ENCODE data around the gene PRX. TPM values are rescaled to one million over a fixed set of nuclear protein-coding genes. Genes with fewer than 3 reads are reported as not detected.

The PRX gene
- total RNA-seq, 4 donors from 2014 or later, result 1.5 to 5.0 (median 2.6) TPM

DNA sequence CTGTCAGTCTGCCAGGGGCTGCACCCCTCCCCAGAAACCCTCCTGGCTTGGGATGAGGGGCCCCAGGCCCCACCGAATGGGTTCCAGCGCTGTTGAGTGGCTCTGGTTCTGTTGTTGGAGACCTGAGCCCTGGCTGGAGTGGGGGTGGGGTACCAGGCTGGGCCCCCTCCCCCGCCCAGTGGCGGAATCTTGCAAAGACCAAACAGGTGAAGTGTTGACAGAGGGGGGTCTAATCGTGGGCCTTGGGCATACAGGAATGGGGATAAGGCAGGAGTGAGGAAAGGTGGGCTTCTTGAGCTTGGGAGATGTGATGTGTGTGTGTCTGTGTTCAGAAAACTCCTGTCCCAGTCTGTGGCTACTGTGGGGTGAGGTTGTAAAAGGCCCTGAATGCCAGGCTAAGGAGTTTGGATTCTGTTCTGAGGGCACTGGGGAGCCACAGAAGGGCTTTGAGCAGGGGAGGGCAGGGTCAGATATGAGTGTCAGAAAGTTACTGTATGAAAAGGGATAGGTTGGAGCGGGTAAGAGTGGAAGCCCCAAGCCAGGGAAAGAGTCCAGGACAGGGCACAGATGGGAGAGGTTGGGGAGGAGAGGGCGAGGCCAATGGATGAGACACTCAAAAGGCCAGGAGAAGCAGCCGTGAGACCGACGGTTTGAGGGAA, 23.0 kb downstream of the PRX start, which contains the start of gene HIPK4:
Gene HIPK4, minus strand, starts transcription at position 98 of the 659 bp plus-strand sequence. CDS start 279 bp downstream, outside the sequence.
- in situ Hi-C loops (cut with MboI; ENCODE audit: low pct_ligation_motif_present in 1 of 4, low pct_unique_long_range_greater_than_20kb in 1 of 4, low sequenced_read_pairs in 3 of 4) (no loop called here), intact Hi-C loops (cut with DNase I; ENCODE audit: low total_unique reads) (no loop called here)
- DNase-seq, result no peak
- H3K4me1 ChIP-seq, result no peaks in the 10 kb centered on the region
- H3K9me3 ChIP-seq, result no peaks in the 10 kb centered on the region
- TF ChIP-seq POLR2A (IDR thresholded peaks at IDR 0.05), result no peak
- TF ChIP-seq POLR2AphosphoS5 (IDR thresholded peaks at IDR 0.05), result no peak
- TF ChIP-seq, protein P1, sequence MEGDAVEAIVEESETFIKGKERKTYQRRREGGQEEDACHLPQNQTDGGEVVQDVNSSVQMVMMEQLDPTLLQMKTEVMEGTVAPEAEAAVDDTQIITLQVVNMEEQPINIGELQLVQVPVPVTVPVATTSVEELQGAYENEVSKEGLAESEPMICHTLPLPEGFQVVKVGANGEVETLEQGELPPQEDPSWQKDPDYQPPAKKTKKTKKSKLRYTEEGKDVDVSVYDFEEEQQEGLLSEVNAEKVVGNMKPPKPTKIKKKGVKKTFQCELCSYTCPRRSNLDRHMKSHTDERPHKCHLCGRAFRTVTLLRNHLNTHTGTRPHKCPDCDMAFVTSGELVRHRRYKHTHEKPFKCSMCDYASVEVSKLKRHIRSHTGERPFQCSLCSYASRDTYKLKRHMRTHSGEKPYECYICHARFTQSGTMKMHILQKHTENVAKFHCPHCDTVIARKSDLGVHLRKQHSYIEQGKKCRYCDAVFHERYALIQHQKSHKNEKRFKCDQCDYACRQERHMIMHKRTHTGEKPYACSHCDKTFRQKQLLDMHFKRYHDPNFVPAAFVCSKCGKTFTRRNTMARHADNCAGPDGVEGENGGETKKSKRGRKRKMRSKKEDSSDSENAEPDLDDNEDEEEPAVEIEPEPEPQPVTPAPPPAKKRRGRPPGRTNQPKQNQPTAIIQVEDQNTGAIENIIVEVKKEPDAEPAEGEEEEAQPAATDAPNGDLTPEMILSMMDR (IDR thresholded peaks at IDR 0.05), result no peak
- no peak for TF ChIP-seq EP300 (IDR thresholded peaks at IDR 0.05; ENCODE audit: low read depth)
- 83% methylated on average over 10 of the region's 10 CpGs; no CpG with 5 or more reads in 1 of the 2 donors for WGBS, 2 donors (ENCODE audit: low coverage in 1 of 2)
- H3K27ac ChIP-seq, result no peak within 1 kb of the TSS
- H3K27me3 ChIP-seq, result no peaks in the 10 kb centered on the region
- no peaks in the 10 kb centered on the region for H3K36me3 ChIP-seq
- no peak within 1 kb of the TSS for H3K4me3 ChIP-seq

DNA sequence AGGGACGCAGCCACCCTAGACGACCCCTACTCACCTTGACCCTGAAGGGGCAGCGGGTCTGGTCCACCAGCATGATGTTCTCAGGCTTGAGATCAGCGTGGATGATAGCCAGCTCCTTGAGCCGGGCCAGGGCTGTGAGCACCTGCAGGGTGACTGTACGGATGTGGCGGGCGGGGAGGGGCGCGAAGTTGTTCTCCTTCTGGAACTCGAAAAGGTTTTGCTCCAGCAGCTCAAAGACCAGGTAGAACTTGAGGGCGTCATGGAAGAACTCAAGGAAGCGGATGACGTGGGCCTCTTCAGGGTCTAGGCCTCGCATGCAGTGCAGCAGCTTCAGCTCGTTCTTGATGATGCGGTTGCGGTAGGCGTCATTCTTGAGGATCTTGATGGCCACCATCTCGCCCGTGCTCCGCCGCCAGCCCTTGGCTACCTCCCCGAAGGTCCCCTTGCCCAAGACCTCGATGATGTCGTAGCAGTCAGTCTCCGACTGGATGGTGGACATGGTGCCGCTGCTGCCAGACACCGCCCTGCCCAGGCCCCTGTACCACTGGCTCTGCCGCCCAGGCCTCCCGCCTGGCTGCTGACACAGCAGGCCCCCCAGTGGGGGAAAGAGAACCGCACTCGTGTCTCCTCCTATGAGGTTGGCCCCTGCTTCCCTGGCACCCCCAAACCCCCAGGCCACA, 23.6 kb downstream of the PRX start:
- Histone ChIP-seq H3K4me3 (no peak overlapping the region), H3K27ac (no peak overlapping the region), H3K36me3 (no peaks in the 10 kb centered on the region), H3K27me3 (no peaks in the 10 kb centered on the region), H3K4me1 (no peaks in the 10 kb centered on the region), H3K9me3 (no peaks in the 10 kb centered on the region)
- intact Hi-C loops (cut with DNase I; ENCODE audit: low total_unique reads) (no loop called here), in situ Hi-C loops (cut with MboI; ENCODE audit: low pct_ligation_motif_present in 1 of 4, low pct_unique_long_range_greater_than_20kb in 1 of 4, low sequenced_read_pairs in 3 of 4) (no loop called here)
- 96% methylated on average over 30 of the region's 33 CpGs; no CpG with 5 or more reads in 1 of the 2 donors for WGBS, 2 donors (ENCODE audit: low coverage in 1 of 2)
- TF ChIP-seq POLR2A (IDR thresholded peaks at IDR 0.05), result no peak
- TF ChIP-seq EP300 (IDR thresholded peaks at IDR 0.05; ENCODE audit: low read depth), result no peak
- no peak for TF ChIP-seq POLR2AphosphoS5 (IDR thresholded peaks at IDR 0.05)
- TF ChIP-seq, protein P1 (IDR thresholded peaks at IDR 0.05), result no peak
- no peak for DNase-seq

DNA sequence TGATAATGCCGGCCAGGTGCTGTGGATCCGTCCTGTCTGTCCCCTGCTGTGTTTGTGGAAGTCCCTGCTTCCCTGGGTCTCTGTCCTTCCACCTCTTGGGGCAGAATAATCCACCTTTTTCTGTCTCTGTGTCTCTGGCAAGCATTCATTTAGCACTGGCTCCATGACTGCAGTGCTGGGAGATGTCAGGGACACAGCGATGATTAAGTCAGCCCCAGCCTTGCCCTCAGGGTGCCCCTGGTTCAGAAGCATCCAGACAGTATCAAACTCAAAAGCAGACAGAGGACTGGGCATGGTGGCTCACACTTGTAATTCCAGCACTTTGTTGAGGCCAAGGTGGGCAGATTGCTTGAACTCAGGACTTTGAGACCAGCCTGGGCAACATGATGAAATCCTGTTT, 24.7 kb downstream of the PRX start:
- Histone ChIP-seq H3K27ac (no peak overlapping the region), H3K27me3 (no peaks in the 10 kb centered on the region), H3K36me3 (no peaks in the 10 kb centered on the region), H3K4me1 (no peaks in the 10 kb centered on the region), H3K4me3 (no peak overlapping the region), H3K9me3 (no peaks in the 10 kb centered on the region)
- intact Hi-C loops (cut with DNase I; ENCODE audit: low total_unique reads) (no loop called here), in situ Hi-C loops (cut with MboI; ENCODE audit: low pct_ligation_motif_present in 1 of 4, low pct_unique_long_range_greater_than_20kb in 1 of 4, low sequenced_read_pairs in 3 of 4) (no loop called here)
- DNase-seq, result no peak
- no peak for TF ChIP-seq POLR2AphosphoS5 (IDR thresholded peaks at IDR 0.05)
- no peak for TF ChIP-seq EP300 (IDR thresholded peaks at IDR 0.05; ENCODE audit: low read depth)
- TF ChIP-seq, protein P1 (IDR thresholded peaks at IDR 0.05), result no peak
- TF ChIP-seq POLR2A (IDR thresholded peaks at IDR 0.05), result no peak
- WGBS, 2 donors (ENCODE audit: low coverage in 1 of 2), result 88% methylated on average over 3 of the region's 3 CpGs; no CpG with 5 or more reads in 1 of the 2 donors

DNA sequence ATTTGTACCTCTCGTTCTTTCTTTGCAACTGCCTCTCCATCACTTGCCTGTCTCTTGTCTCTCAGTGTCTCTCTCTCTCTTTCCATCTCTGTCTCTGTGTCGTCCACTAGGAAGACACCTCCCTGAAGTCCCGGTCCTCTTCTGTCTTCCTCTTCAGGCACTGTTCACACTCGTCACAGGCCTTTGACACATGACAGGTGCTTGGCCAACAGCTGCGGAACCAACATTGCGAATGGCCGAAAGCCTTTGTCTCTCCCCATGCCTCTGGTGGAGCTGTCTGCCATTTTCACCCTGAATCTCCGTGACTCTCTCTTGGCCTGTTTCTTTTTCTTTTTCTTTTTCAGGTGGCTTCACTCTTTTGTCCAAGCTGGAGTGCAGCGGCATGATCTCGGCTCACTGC, 26.0 kb downstream of the PRX start:
- H3K4me1 ChIP-seq, result no peaks in the 10 kb centered on the region

More for the DNA sequence above, 26.0 kb downstream of the PRX start:
- no peak for TF ChIP-seq POLR2A (IDR thresholded peaks at IDR 0.05)
- TF ChIP-seq, protein P1 (IDR thresholded peaks at IDR 0.05), result no peak
- TF ChIP-seq EP300 (IDR thresholded peaks at IDR 0.05; ENCODE audit: low read depth), result no peak
- TF ChIP-seq POLR2AphosphoS5 (IDR thresholded peaks at IDR 0.05), result no peak
- no peaks in the 10 kb centered on the region for H3K9me3 ChIP-seq
- intact Hi-C loops (cut with DNase I; ENCODE audit: low total_unique reads) (no loop called here), in situ Hi-C loops (cut with MboI; ENCODE audit: low pct_ligation_motif_present in 1 of 4, low pct_unique_long_range_greater_than_20kb in 1 of 4, low sequenced_read_pairs in 3 of 4) (no loop called here)
- no peak for DNase-seq
- H3K4me3 ChIP-seq, result no peak overlapping the region
- no peak overlapping the region for H3K27ac ChIP-seq
- H3K27me3 ChIP-seq, result no peaks in the 10 kb centered on the region
- no peaks in the 10 kb centered on the region for H3K36me3 ChIP-seq
- 88 to 100% methylated on average over 3 to 10 of the region's 10 CpGs for WGBS, 2 donors (ENCODE audit: low coverage in 1 of 2)

All from transverse colon (tissue), 4 donors.